ENCODE data around the gene EFHC1. TPM values are rescaled to one million over a fixed set of nuclear protein-coding genes. Genes with fewer than 3 reads are reported as not detected.

The EFHC1 gene
- total and polyA plus RNA-seq, 2 of the 13 experiments (the other 11 are each of a cell fraction or from before 2014, with no cell fraction given): 23.4 to 29.5 TPM

GRCh38 chr6:52419809-52420667, at the start of gene EFHC1 (continued):
- TF ChIP-seq ONECUT2 (CRISPR knock-in tag; IDR thresholded peaks at IDR 0.05) (no peak), CENPT (CRISPR knock-in tag; IDR thresholded peaks at IDR 0.05; ENCODE audit: low read depth) (no peak), ZNF441 (CRISPR knock-in tag; IDR thresholded peaks at IDR 0.05; ENCODE audit: borderline replicate concordance) (peak; percentile 34; the same call in 1 of the 2 replicates), SUZ12 (IDR thresholded peaks at IDR 0.05; ENCODE audit: low read depth, low read length) (no peak), HMGXB3 (CRISPR knock-in tag; IDR thresholded peaks at IDR 0.05; ENCODE audit: borderline replicate concordance) (peak; percentile 90; the same call in 1 of the 2 replicates), CSRNP1 (CRISPR knock-in tag; IDR thresholded peaks at IDR 0.05) (no peak), CCDC6 (CRISPR knock-in tag; IDR thresholded peaks at IDR 0.05) (no peak), ZSCAN20 (CRISPR knock-in tag; IDR thresholded peaks at IDR 0.05; ENCODE audit: borderline replicate concordance) (no peak), ARNTL (CRISPR knock-in tag; IDR thresholded peaks at IDR 0.05) (peak; percentile 84; the same call in 1 of the 2 replicates), ZNF580 (CRISPR knock-in tag; IDR thresholded peaks at IDR 0.05; ENCODE audit: borderline replicate concordance, low read depth) (peak; percentile 95; the same call in 1 of the 2 replicates), ZBTB43 (CRISPR knock-in tag; conservative IDR thresholded peaks at IDR 0.05) (0 out of 2 replicates have a peak, but pooled peaks have one; percentile 59), IRF1 (CRISPR knock-in tag; IDR thresholded peaks at IDR 0.05; ENCODE audit: low read depth) (0 out of 2 replicates have a peak, but pooled peaks have one; percentile 83), POGZ (CRISPR knock-in tag; IDR thresholded peaks at IDR 0.05) (peak; percentile 97), ZFYVE20 (CRISPR knock-in tag; IDR thresholded peaks at IDR 0.05; ENCODE audit: borderline replicate concordance, low read depth) (no peak), BCL3 (CRISPR knock-in tag; IDR thresholded peaks at IDR 0.05) (peak; percentile 30), PLSCR1 (CRISPR knock-in tag; IDR thresholded peaks at IDR 0.05; ENCODE audit: borderline replicate concordance) (no peak)
